Progenitor cell of endocrine pancreas (in vitro differentiated cells): Measurements from ENCODE around the gene PRUNE2. TPM values are rescaled to one million over a fixed set of nuclear protein-coding genes. Genes with fewer than 3 reads are reported as not detected.

Experiments used
- DNase-seq: peaks from one replicate; pipeline ENCODE4 v3.0.0; 2021; ENCODE audit warnings: low spot score; ENCODE audit not compliant: unreplicated experiment
- H3K27ac Mint-ChIP-seq: 2 replicates; pipeline ENCODE4 v1.8.0; 2021; ENCODE audit warnings: mild to moderate bottlenecking, moderate library complexity, mixed read lengths
- H3K27me3 Mint-ChIP-seq: 2 replicates; pipeline ENCODE4 v1.8.0; 2021; ENCODE audit warnings: mixed read lengths
- H3K36me3 Mint-ChIP-seq: 2 replicates; pipeline ENCODE4 v1.8.0; 2022; ENCODE audit warnings: mixed read lengths; ENCODE audit not compliant: insufficient read depth
- H3K4me1 Mint-ChIP-seq: 2 replicates; pipeline ENCODE4 v1.8.0; 2021; ENCODE audit warnings: low read depth, mixed read lengths
- H3K4me3 Mint-ChIP-seq: 2 replicates; pipeline ENCODE4 v1.8.0; 2021; ENCODE audit warnings: low read depth, mild to moderate bottlenecking, moderate library complexity, mixed read lengths
- H3K9me3 Mint-ChIP-seq: 2 replicates; pipeline ENCODE4 v1.8.0; 2021; ENCODE audit warnings: low read depth, mixed read lengths
- CTCF ChIP-seq: fragments of 200-600 bp; sonication (generic); IDR thresholded peaks from one replicate; pipeline ENCODE4 v1.5.0; 2021; ENCODE audit warnings: antibody characterized with exemption, mild to moderate bottlenecking; ENCODE audit not compliant: unreplicated experiment
- total RNA-seq: library from RNA; stranded (reverse); gene quantifications from 2 replicates; pipeline ENCODE4 v1.2.1, GENCODE V29; 2021

Gene PRUNE2
- total RNA-seq, 1 donor from 2014 or later: 5.6 TPM

GRCh38 chr9:76687861-76688391 is 218.0 kb downstream of the PRUNE2 start:
- H3K9me3 Mint-ChIP-seq: no peaks in the 10 kb centered on the region
- peaks cover 35% of the 10 kb centered on the region for H3K27me3 Mint-ChIP-seq
- DNase-seq: no peak
- no peak for TF ChIP-seq CTCF
- no peak overlapping the region for H3K27ac Mint-ChIP-seq
- H3K36me3 Mint-ChIP-seq: no peaks in the 10 kb centered on the region
- H3K4me3 Mint-ChIP-seq: no peak overlapping the region
- peaks cover 7% of the 10 kb centered on the region for H3K4me1 Mint-ChIP-seq

GRCh38 chr9:76686756-76687155 is 219.2 kb downstream of the PRUNE2 start:
- Mint-ChIP-seq H3K27me3 (peaks cover 25% of the 10 kb centered on the region), H3K36me3 (no peaks in the 10 kb centered on the region), H3K4me1 (peaks cover 7% of the 10 kb centered on the region), H3K4me3 (no peak overlapping the region), H3K9me3 (no peaks in the 10 kb centered on the region), H3K27ac (no peak overlapping the region)
- no peak for DNase-seq
- no peak for TF ChIP-seq CTCF

- Mint-ChIP-seq H3K36me3 (no peaks in the 10 kb centered on the region), H3K9me3 (peaks cover 8% of the 10 kb centered on the region), H3K4me3 (no peak overlapping the region), H3K27me3 (peaks cover 16% of the 10 kb centered on the region), H3K4me1 (peaks cover 2% of the 10 kb centered on the region), H3K27ac (no peak overlapping the region)
- no peak for DNase-seq
- no peak for TF ChIP-seq CTCF
Measured at GRCh38 chr9:76684213-76684612, 221.7 kb downstream of the PRUNE2 start.

GRCh38 chr9:76681556-76681955 is 224.4 kb downstream of the PRUNE2 start:
- Mint-ChIP-seq H3K36me3 (no peaks in the 10 kb centered on the region), H3K27me3 (no peaks in the 10 kb centered on the region), H3K9me3 (peaks cover 8% of the 10 kb centered on the region), H3K4me1 (peaks cover 2% of the 10 kb centered on the region), H3K4me3 (no peak overlapping the region), H3K27ac (no peak overlapping the region)
- TF ChIP-seq CTCF: no peak
- DNase-seq: no peak

- peaks cover 8% of the 10 kb centered on the region for H3K9me3 Mint-ChIP-seq
- TF ChIP-seq CTCF: no peak
- H3K36me3 Mint-ChIP-seq: no peaks in the 10 kb centered on the region
Measured at GRCh38 chr9:76680716-76681425, 225.0 kb downstream of the PRUNE2 start.

More at GRCh38 chr9:76680716-76681425, 225.0 kb downstream of the PRUNE2 start:
- DNase-seq: no peak
- no peaks in the 10 kb centered on the region for H3K27me3 Mint-ChIP-seq
- peaks cover 2% of the 10 kb centered on the region for H3K4me1 Mint-ChIP-seq
- no peak overlapping the region for H3K4me3 Mint-ChIP-seq
- H3K27ac Mint-ChIP-seq: no peak overlapping the region
